HG02610 (cell line): ENCODE data around the gene LHFPL3.
"Not testable (repeated sequence)": the region's sequence is repeated elsewhere in the genome, so short reads cannot be mapped to it uniquely, and the experiment has no call there.

Experiments
- ATAC-seq: cut with Tn5 transposase; IDR thresholded peaks from one replicate; pipeline ENCODE4 v1.9.1; 2021; ENCODE audit warnings: mild to moderate bottlenecking, moderate library complexity; ENCODE audit not compliant: unreplicated experiment

Gene LHFPL3

GRCh38 chr7:104886651-104887050 lies 558.2 kb downstream of the LHFPL3 start:
- no peak for ATAC-seq

- no peak for ATAC-seq
These were observed 561.8 kb downstream of the LHFPL3 start for GRCh38 chr7:104890216-104890615.

- no peak for ATAC-seq
These were observed 563.5 kb downstream of the LHFPL3 start for GRCh38 chr7:104891949-104892348.

GRCh38 chr7:104894314-104894713 lies 565.9 kb downstream of the LHFPL3 start:
- ATAC-seq = no peak

- peak; percentile 28 for ATAC-seq
These were observed 566.5 kb downstream of the LHFPL3 start for GRCh38 chr7:104894726-104895521.

GRCh38 chr7:104895522-104896236 lies 567.3 kb downstream of the LHFPL3 start:
- ATAC-seq = peak; percentile 47

- no peak for ATAC-seq
These were observed 570.0 kb downstream of the LHFPL3 start for GRCh38 chr7:104898434-104898833.

GRCh38 chr7:104900525-104901239 lies 572.3 kb downstream of the LHFPL3 start:
- ATAC-seq = no peak

- no peak for ATAC-seq
These were observed 572.8 kb downstream of the LHFPL3 start for GRCh38 chr7:104901240-104901619.

- ATAC-seq = no peak
These were observed 573.8 kb downstream of the LHFPL3 start for GRCh38 chr7:104902183-104902582.

GRCh38 chr7:104903044-104903443 lies 574.6 kb downstream of the LHFPL3 start:
- no peak for ATAC-seq

GRCh38 chr7:104903846-104904245 lies 575.4 kb downstream of the LHFPL3 start:
- no peak for ATAC-seq

- ATAC-seq = no peak
These were observed 577.6 kb downstream of the LHFPL3 start for GRCh38 chr7:104906032-104906431.

- ATAC-seq = no peak
These were observed 578.2 kb downstream of the LHFPL3 start for GRCh38 chr7:104906556-104906955.

GRCh38 chr7:104908636-104909035 lies 580.2 kb downstream of the LHFPL3 start:
- ATAC-seq = no peak

GRCh38 chr7:104909096-104909495 lies 580.7 kb downstream of the LHFPL3 start:
- no peak for ATAC-seq

- ATAC-seq = no peak
These were observed 586.0 kb downstream of the LHFPL3 start for GRCh38 chr7:104914421-104914820.

GRCh38 chr7:104921596-104921995 lies 593.2 kb downstream of the LHFPL3 start:
- ATAC-seq = no peak

- no peak for ATAC-seq
These were observed 594.0 kb downstream of the LHFPL3 start for GRCh38 chr7:104922182-104923009.

- peak; percentile 98 for ATAC-seq
These were observed 594.6 kb downstream of the LHFPL3 start for GRCh38 chr7:104923010-104923421.

GRCh38 chr7:104926189-104926588 lies 597.8 kb downstream of the LHFPL3 start:
- not testable (repeated sequence) for ATAC-seq
